IMR-90 (cell line): ENCODE measurements around the gene AXL. TPM values are rescaled to one million over a fixed set of nuclear protein-coding genes. Genes with fewer than 3 reads are reported as not detected.

ENCODE experiments used
- ATAC-seq: fragments of 200-7000 bp; cut with Tn5 transposase; 2 replicates; pipeline ENCODE4 v1.9.1; 2020; ENCODE audit warnings: low read depth, mild to moderate bottlenecking, moderate library complexity
- BruUV-seq: library from RNA; stranded (reverse); fragments of 400-500 nt; replicated peaks from 2 replicates; lab custom pipeline; 2021; lab: Mats Ljungman, UMichigan
- CTCF ChIA-PET: fragments of 300-600 bp; formaldehyde crosslinking; extraction: SDS; loops from one replicate; lab custom pipeline; 2021; ENCODE audit warnings: antibody characterized with exemption; lab: Yijun Ruan, JAX
- POLR2A ChIA-PET: fragments of 300-600 bp; sonication (Branson Sonifier 250); formaldehyde crosslinking; loops from one replicate; lab custom pipeline; 2022; ENCODE audit warnings: antibody characterized with exemption; ENCODE audit not compliant: unreplicated experiment; lab: Charles Lee
- DNase-seq: peaks from one replicate; pipeline ENCODE4 v3.0.0; 2013
- H2AFZ ChIP-seq: replicated peaks from 2 replicates; pipeline ENCODE3; 2013; ENCODE audit warnings: low read length, mild to moderate bottlenecking; ENCODE audit not compliant: poor library complexity
- H2AK5ac ChIP-seq: 2 replicates; pipeline ENCODE4 v1.6.1; 2013; ENCODE audit warnings: low read depth, low read length, inconsistent platforms
- H2AK9ac ChIP-seq: replicated peaks from 2 replicates; pipeline ENCODE3; 2013; ENCODE audit warnings: mild to moderate bottlenecking, low read depth, low read length, moderate library complexity; ENCODE audit not compliant: poor library complexity
- H2BK120ac ChIP-seq: 2 replicates; pipeline ENCODE4 v1.6.1; 2013; ENCODE audit warnings: low read depth, low read length, inconsistent platforms
- H2BK15ac ChIP-seq: 3 replicates; pipeline ENCODE4 v1.6.1; 2013; ENCODE audit warnings: low read depth, low read length, inconsistent platforms
- H2BK20ac ChIP-seq: 2 replicates; pipeline ENCODE4 v1.6.1; 2013; ENCODE audit warnings: low read depth, mild to moderate bottlenecking, inconsistent platforms, low read length, moderate library complexity
- H2BK5ac ChIP-seq: 2 replicates; pipeline ENCODE4 v1.6.1; 2013; ENCODE audit warnings: mild to moderate bottlenecking, low read depth, low read length, inconsistent platforms; ENCODE audit not compliant: poor library complexity, severe bottlenecking
- H3K14ac ChIP-seq: replicated peaks from 2 replicates; pipeline ENCODE4 v1.6.1; 2013; ENCODE audit warnings: low read depth, low read length, inconsistent platforms
- H3K18ac ChIP-seq: 2 replicates; pipeline ENCODE4 v1.6.1; 2013; ENCODE audit warnings: low read depth, low read length, control low read depth
- H3K23ac ChIP-seq: 2 replicates; pipeline ENCODE4 v1.6.1; 2013; ENCODE audit warnings: low read depth, low read length, inconsistent platforms
- H3K27ac ChIP-seq: 2 replicates; pipeline ENCODE4 v1.5.1; 2013; ENCODE audit warnings: mild to moderate bottlenecking, control low read depth, low read length; ENCODE audit not compliant: insufficient read depth
- H3K27me3 ChIP-seq: 2 replicates; pipeline ENCODE4 v1.6.1; 2013; ENCODE audit warnings: low read length; ENCODE audit not compliant: control insufficient read depth, insufficient read depth
- H3K36me3 ChIP-seq: 2 replicates; pipeline ENCODE4 v1.6.1; 2013; ENCODE audit warnings: low read length, mixed read lengths; ENCODE audit not compliant: control insufficient read depth, insufficient read depth
- H3K4ac ChIP-seq: 2 replicates; pipeline ENCODE4 v1.6.1; 2013; ENCODE audit warnings: low read depth, low read length, inconsistent platforms
- H3K4me1 ChIP-seq: 2 replicates; pipeline ENCODE4 v1.6.1; 2013; ENCODE audit warnings: low read length, mixed read lengths; ENCODE audit not compliant: control insufficient read depth, insufficient read depth
- H3K4me2 ChIP-seq: 2 replicates; pipeline ENCODE4 v1.6.1; 2013; ENCODE audit warnings: low read depth, mild to moderate bottlenecking, control low read depth, low read length, moderate library complexity
- H3K4me3 ChIP-seq: 2 replicates; pipeline ENCODE4 v1.5.1; 2013; ENCODE audit warnings: low read depth, mild to moderate bottlenecking, control low read depth, low read length, moderate library complexity; ENCODE audit not compliant: insufficient read depth
- H3K56ac ChIP-seq: 2 replicates; pipeline ENCODE4 v1.6.1; 2013; ENCODE audit warnings: low read length, inconsistent platforms; ENCODE audit not compliant: insufficient read depth; ENCODE audit errors: extremely low read depth
- H3K79me1 ChIP-seq, 2 experiments: 2 replicates each; pipeline ENCODE4 v1.6.1; 2013; ENCODE audit warnings: low read length in 2 of 2, inconsistent platforms in 1 of 2, low read depth in 1 of 2
- H3K9ac ChIP-seq: 2 replicates; pipeline ENCODE4 v1.6.1; 2013; ENCODE audit warnings: low read depth, low read length, control low read depth
- H3K9me1 ChIP-seq: 2 replicates; pipeline ENCODE4 v1.6.1; 2013; ENCODE audit warnings: low read length, inconsistent platforms; ENCODE audit not compliant: insufficient read depth
- H3K9me3 ChIP-seq: 2 replicates; pipeline ENCODE4 v1.6.1; 2013; ENCODE audit warnings: low read length; ENCODE audit not compliant: control insufficient read depth, insufficient read depth
- H4K20me1 ChIP-seq: 2 replicates; pipeline ENCODE4 v1.6.1; 2013; ENCODE audit warnings: low read length, inconsistent platforms; ENCODE audit not compliant: insufficient read depth
- H4K5ac ChIP-seq: 2 replicates; pipeline ENCODE4 v1.6.1; 2013; ENCODE audit warnings: mild to moderate bottlenecking, low read depth, low read length, control low read depth
- H4K8ac ChIP-seq, 2 experiments: 2 replicates each; pipeline ENCODE4 v1.6.1; 2013; ENCODE audit warnings: low read depth in 2 of 2, low read length in 2 of 2, control low read depth in 1 of 2, inconsistent platforms in 1 of 2
- H4K91ac ChIP-seq: 2 replicates; pipeline ENCODE4 v1.6.1; 2013; ENCODE audit warnings: low read depth, low read length, inconsistent platforms; ENCODE audit not compliant: insufficient read depth
- MXI1 ChIP-seq: IDR thresholded peaks from 2 replicates; pipeline ENCODE4 v1.6.1; 2012; ENCODE audit warnings: low read depth, mild to moderate bottlenecking, low read length, moderate library complexity, borderline replicate concordance
- NFE2L2 ChIP-seq: fragments of 150-350 bp; IDR thresholded peaks from 2 replicates; pipeline ENCODE4 v1.6.1; 2016; ENCODE audit warnings: low read depth, mild to moderate bottlenecking, low read length
- POLR2A ChIP-seq: IDR thresholded peaks from 2 replicates; pipeline ENCODE4 v1.6.1; 2012; ENCODE audit warnings: mild to moderate bottlenecking, low read depth, low read length
- RFX5 ChIP-seq: IDR thresholded peaks from 2 replicates; pipeline ENCODE4 v1.8.0; 2012; ENCODE audit warnings: low read depth, mild to moderate bottlenecking, low read length, moderate library complexity
- USF2 ChIP-seq: fragments of 150-350 bp; IDR thresholded peaks from 2 replicates; pipeline ENCODE4 v1.6.1; 2017; ENCODE audit warnings: mild to moderate bottlenecking, antibody characterized with exemption, low read length, low read depth
- WGBS, 2 experiments: methylation state at CpG; one replicate each; pipeline versions ENCODE4 v1.1.5 to v1.1.7; 2013; ENCODE audit warnings: missing lambda C conversion rate in 2 of 2; ENCODE audit not compliant: insufficient read length in 1 of 2; ENCODE audit errors: extremely low coverage in 2 of 2; 5-methylcytosine and 5-hydroxymethylcytosine counted together
- dilution Hi-C: fragments of 300-500 bp; cut with HindIII; formaldehyde crosslinking; loops from one replicate; pipeline ENCODE4 v1.14.3; 2018; ENCODE audit warnings: low sequenced_read_pairs; ENCODE audit not compliant: unreplicated experiment
- in situ Hi-C: fragments of 300-500 bp; cut with MboI; formaldehyde crosslinking; loops from 3 replicates; pipeline ENCODE4 v1.14.3; 2019; ENCODE audit warnings: low sequenced_read_pairs, inconsistent platforms, mixed read lengths
- intact Hi-C: fragments of 100-400 bp; cut with micrococcal nuclease; formaldehyde crosslinking; loops from 2 replicates; pipeline ENCODE4 v1.10.0; 2022
- polyA plus RNA-seq, 3 experiments: library from polyadenylated mRNA; depleted of rRNA; stranded (reverse); fragments of >200 nt; gene quantifications; 2 replicates each; pipeline ENCODE4 v1.2.3, GENCODE V29; 2012; ENCODE audit warnings: low replicate concordance in 1 of 3
- total RNA-seq: library from RNA; depleted of rRNA; stranded (reverse); fragments of >200 nt; gene quantifications from 2 replicates; pipeline ENCODE4 v1.2.3, GENCODE V29; 2012

AXL gene
- total and polyA plus RNA-seq, 2 of the 4 experiments (the other 2 are of a cell fraction), result 212 to 466 TPM

DNA sequence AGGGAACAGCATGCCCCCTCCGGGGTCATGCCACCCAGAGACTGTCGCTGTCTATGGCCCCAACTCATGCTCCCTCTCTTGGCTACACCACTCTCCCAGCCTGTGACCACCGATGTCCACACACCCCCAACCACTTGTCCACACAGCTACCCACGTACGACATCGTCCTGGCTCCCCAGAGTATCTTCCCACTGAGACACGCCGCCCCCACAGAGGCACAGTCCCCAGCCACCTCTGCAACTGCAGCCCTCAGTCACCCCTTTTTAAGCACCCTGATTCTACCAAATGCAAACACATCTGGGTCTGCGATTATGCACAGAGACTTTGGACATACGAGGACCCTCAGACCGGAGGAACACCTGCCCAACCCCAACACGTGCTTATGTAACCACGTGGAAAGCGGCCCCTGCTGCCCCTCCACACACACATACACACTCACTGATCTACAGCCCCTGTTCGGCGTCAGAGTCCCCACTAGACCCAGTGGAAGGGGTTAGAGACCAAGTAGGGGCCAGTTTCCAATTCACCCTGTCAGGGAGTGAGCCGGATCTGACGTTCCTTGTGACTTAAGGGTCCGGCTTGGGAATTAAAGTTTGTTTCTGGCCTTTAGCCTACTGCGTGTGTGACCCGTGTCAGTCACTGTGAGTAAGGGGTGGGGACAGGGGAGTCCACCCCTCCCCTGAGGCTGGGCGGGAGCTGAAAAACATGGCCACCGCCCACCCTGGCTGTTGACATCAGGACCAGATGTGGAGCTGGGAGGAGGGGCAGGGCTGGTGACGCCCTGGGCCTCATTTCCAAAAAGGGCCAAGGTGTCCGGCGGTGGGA is 11.9 kb upstream of the AXL start:
- no peak overlapping the region for H3K56ac ChIP-seq
- H3K27me3 ChIP-seq, result no peaks in the 10 kb centered on the region
- 0 out of 2 replicates have a peak overlapping the region, but pooled peaks have one; percentile 20 for H2BK20ac ChIP-seq
- no peak for ATAC-seq
- peak overlapping the region; percentile 84 for H2AK9ac ChIP-seq
- H2AFZ ChIP-seq, result peak overlapping the region; percentile 4
- no peak overlapping the region for H4K91ac ChIP-seq
- H3K9me1 ChIP-seq, result no peaks in the 10 kb centered on the region
- no peak overlapping the region for H2AK5ac ChIP-seq
- no peak overlapping the region for H3K18ac ChIP-seq
- no TSS peak for BruUV-seq
- ChIA-PET CTCF (interaction anchor here (1.5 to 3.3 kb wide), 2 partner anchors 56 to 101 kb away, joined by 4 to 16 read pairs; no protein-coding TSS in a partner anchor), POLR2A (no interaction called here)
- H3K36me3 ChIP-seq, result peaks cover 7% of the 10 kb centered on the region
- H3K27ac ChIP-seq, result no peak overlapping the region
- H3K14ac ChIP-seq, result no peak overlapping the region
- H3K4me2 ChIP-seq, result no peak overlapping the region
- H3K4me1 ChIP-seq, result no peaks in the 10 kb centered on the region
- no peaks in the 10 kb centered on the region; the same call in 1 of the 2 replicates for H4K20me1 ChIP-seq
- in situ Hi-C loops (no loop called here), intact Hi-C loops (loop anchor here (10.0 kb wide), 1 partner anchor 218 kb away; the partner anchor contains the start of gene B3GNT8), dilution Hi-C loops (no loop called here)
- H2BK5ac ChIP-seq, result no peak overlapping the region
- no peaks in the 10 kb centered on the region for H3K79me1 ChIP-seq
- DNase-seq, result no peak
- WGBS, 2 experiments, result 74% methylated on average over 7 of the region's 26 CpGs; no CpG with 5 or more reads in 1 of the 2 experiments
- no peak overlapping the region for H4K5ac ChIP-seq
- H3K4me3 ChIP-seq, result no peak overlapping the region
- H3K9me3 ChIP-seq, result no peaks in the 10 kb centered on the region
- TF ChIP-seq RFX5, result no peak
- no peak for TF ChIP-seq MXI1
- no peak for TF ChIP-seq USF2
- TF ChIP-seq NFE2L2, result no peak
- TF ChIP-seq POLR2A, result no peak
- peak overlapping the region; percentile 22; the same call in 1 of the 2 replicates for H3K4ac ChIP-seq
- H4K8ac ChIP-seq, result no peak overlapping the region; a peak in 1 of 4 replicates
- H3K9ac ChIP-seq, result no peak overlapping the region
- H2BK120ac ChIP-seq, result no peak overlapping the region
- H2BK15ac ChIP-seq, result no peak overlapping the region
- no peak overlapping the region for H3K23ac ChIP-seq
